Large intestine (tissue), 3 donors: ENCODE measurements around the gene SDK2. TPM values are rescaled to one million over a fixed set of nuclear protein-coding genes. Genes with fewer than 3 reads are reported as not detected.

Source experiments
- DNase-seq, 2 donors: peaks; one replicate each; pipeline versions ENCODE4 v3.0.0 to v3.0.0-alpha.2; 2013
- H3K27ac ChIP-seq: one replicate; pipeline ENCODE4 v1.5.1; 2013; ENCODE audit warnings: low read length
- H3K27me3 ChIP-seq: 2 replicates; pipeline ENCODE4 v1.6.1; 2013; ENCODE audit warnings: low read length; ENCODE audit not compliant: control insufficient read depth, insufficient read depth
- H3K36me3 ChIP-seq: 2 replicates; pipeline ENCODE4 v1.6.1; 2013; ENCODE audit warnings: low read length; ENCODE audit not compliant: control insufficient read depth, insufficient read depth
- H3K4me1 ChIP-seq: one replicate; pipeline ENCODE4 v1.6.1; 2013; ENCODE audit warnings: low read length; ENCODE audit not compliant: control insufficient read depth, insufficient read depth
- H3K4me3 ChIP-seq: one replicate; pipeline ENCODE4 v1.5.1; 2013; ENCODE audit warnings: low read length
- H3K9me3 ChIP-seq: one replicate; pipeline ENCODE4 v1.6.1; 2013; ENCODE audit warnings: mild to moderate bottlenecking, low read depth, low read length, moderate library complexity; ENCODE audit not compliant: control insufficient read depth
- WGBS: methylation state at CpG from one replicate; pipeline ENCODE4 v1.1.5; 2013; ENCODE audit warnings: low lambda C conversion rate; ENCODE audit not compliant: insufficient coverage; 5-methylcytosine and 5-hydroxymethylcytosine counted together
- polyA plus RNA-seq: library from polyadenylated mRNA; unstranded; fragments of 120-200 nt; gene quantifications from one replicate; pipeline ENCODE4 v1.2.1, GENCODE V29; 2013

Gene SDK2
- polyA plus RNA-seq, 1 donor: 0.94 TPM

- H3K4me1 ChIP-seq: no peaks in the 10 kb centered on the region
- no peaks in the 10 kb centered on the region for H3K9me3 ChIP-seq
- WGBS: 80% methylated on average over 2 of the region's 6 CpGs
- H3K36me3 ChIP-seq: no peaks in the 10 kb centered on the region
- DNase-seq: no peak
- no peak overlapping the region for H3K4me3 ChIP-seq
- H3K27ac ChIP-seq: no peak overlapping the region
- no peaks in the 10 kb centered on the region for H3K27me3 ChIP-seq
Observed at GRCh38 chr17:73595068-73595467, 49.2 kb downstream of the SDK2 start.

DNA sequence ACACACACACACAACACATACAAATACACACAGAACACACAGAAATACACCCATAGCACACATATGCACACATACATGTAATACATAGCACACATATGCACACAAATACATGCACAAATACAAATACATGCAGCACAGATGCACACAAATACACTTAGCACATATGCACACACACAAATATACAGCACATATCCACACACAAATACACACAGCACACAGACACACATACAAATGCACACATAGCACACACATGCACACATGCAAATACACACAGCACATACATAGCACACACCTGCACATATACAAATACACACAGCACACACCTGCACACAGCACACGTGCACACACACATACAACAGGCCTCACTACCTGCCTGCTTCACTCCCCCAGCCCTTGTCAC lies 49.6 kb downstream of the SDK2 start:
- no peak overlapping the region for H3K27ac ChIP-seq
- no CpG with 5 or more reads among the region's 1 CpG for WGBS
- no peaks in the 10 kb centered on the region for H3K9me3 ChIP-seq
- peaks cover under 1% of the 10 kb centered on the region for H3K27me3 ChIP-seq
- H3K4me3 ChIP-seq: no peak overlapping the region
- DNase-seq: no peak
- no peaks in the 10 kb centered on the region for H3K36me3 ChIP-seq
- H3K4me1 ChIP-seq: no peaks in the 10 kb centered on the region

DNA sequence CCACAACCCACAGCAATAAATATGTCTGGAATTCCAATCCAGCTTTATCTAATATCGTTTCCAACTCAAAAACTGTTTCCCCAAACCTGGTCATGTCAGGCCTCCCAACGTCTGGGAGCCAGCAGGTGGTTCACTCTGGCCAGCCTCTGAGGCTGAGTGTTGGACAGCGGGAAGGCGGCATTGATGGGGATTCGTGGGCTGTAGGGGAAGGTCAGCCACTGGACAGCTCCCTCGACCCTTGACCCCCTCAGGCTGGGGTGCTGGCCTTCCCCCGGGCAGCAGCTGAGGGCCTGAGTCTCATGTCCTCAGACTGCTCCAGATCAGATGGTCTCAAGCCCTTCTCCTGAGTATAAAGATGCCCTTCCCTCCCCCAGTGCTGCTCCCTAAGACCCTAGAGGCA lies 50.2 kb downstream of the SDK2 start:
- no peak for DNase-seq
- Histone ChIP-seq H3K27me3 (peaks cover 6% of the 10 kb centered on the region), H3K4me3 (no peak overlapping the region), H3K4me1 (no peaks in the 10 kb centered on the region), H3K36me3 (no peaks in the 10 kb centered on the region), H3K9me3 (no peaks in the 10 kb centered on the region), H3K27ac (no peak overlapping the region)
- WGBS: no CpG with 5 or more reads among the region's 7 CpGs

- no peak overlapping the region for H3K4me3 ChIP-seq
- 82% methylated on average over 2 of the region's 7 CpGs for WGBS
- DNase-seq: no peak
- no peaks in the 10 kb centered on the region for H3K36me3 ChIP-seq
- no peak overlapping the region for H3K27ac ChIP-seq
- no peaks in the 10 kb centered on the region for H3K4me1 ChIP-seq
- H3K27me3 ChIP-seq: peaks cover 6% of the 10 kb centered on the region
- H3K9me3 ChIP-seq: no peaks in the 10 kb centered on the region
Observed at GRCh38 chr17:73593249-73593965, 50.8 kb downstream of the SDK2 start.

DNA sequence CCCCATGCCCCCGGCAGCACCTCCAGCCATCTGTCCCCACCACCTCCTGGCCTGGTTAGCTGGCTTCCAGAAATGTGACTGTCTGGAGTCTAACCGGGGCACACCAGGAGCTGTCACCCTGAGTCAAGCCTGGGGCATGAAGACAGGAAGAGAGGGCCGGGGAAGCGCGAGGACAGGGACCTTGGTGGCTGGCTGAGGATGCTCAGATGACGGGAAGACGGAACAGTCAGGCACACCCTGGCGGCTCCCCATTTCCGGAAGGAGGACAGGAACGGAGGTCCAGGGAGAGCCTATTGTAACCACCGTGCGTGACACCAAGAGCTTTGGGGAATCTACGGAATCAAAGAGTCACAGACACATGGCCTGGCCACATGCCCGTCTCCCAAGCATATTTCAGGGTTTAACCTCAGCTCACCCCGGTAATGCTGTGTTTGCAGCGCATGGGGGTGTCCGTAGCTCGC lies 51.7 kb downstream of the SDK2 start:
- no peak for DNase-seq
- H3K27ac ChIP-seq: no peak overlapping the region
- H3K4me3 ChIP-seq: no peak overlapping the region
- no peaks in the 10 kb centered on the region for H3K9me3 ChIP-seq
- H3K4me1 ChIP-seq: no peaks in the 10 kb centered on the region
- no CpG with 5 or more reads among the region's 18 CpGs for WGBS
- H3K27me3 ChIP-seq: peaks cover 6% of the 10 kb centered on the region
- H3K36me3 ChIP-seq: no peaks in the 10 kb centered on the region

DNA sequence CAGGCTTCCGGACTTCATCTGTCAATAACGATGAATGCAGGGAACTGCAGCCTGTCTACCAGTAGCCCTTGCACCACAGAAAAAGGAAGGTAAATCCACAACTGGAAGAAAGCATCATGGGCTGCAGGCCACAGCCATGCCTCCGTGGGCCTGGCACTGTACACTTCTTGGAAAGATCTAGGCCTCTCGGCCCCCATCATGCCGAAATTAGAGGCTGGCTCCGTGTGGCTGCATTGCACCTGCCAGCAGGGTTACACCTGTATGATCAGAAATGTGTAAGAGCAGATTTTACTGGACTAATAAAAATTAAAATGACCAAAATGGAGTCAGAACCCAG lies 52.2 kb downstream of the SDK2 start:
- DNase-seq: no peak
- Histone ChIP-seq H3K36me3 (no peaks in the 10 kb centered on the region), H3K27ac (no peak overlapping the region), H3K9me3 (no peaks in the 10 kb centered on the region), H3K4me1 (no peaks in the 10 kb centered on the region), H3K27me3 (peaks cover 8% of the 10 kb centered on the region), H3K4me3 (no peak overlapping the region)
- WGBS: no CpG with 5 or more reads among the region's 6 CpGs

DNA sequence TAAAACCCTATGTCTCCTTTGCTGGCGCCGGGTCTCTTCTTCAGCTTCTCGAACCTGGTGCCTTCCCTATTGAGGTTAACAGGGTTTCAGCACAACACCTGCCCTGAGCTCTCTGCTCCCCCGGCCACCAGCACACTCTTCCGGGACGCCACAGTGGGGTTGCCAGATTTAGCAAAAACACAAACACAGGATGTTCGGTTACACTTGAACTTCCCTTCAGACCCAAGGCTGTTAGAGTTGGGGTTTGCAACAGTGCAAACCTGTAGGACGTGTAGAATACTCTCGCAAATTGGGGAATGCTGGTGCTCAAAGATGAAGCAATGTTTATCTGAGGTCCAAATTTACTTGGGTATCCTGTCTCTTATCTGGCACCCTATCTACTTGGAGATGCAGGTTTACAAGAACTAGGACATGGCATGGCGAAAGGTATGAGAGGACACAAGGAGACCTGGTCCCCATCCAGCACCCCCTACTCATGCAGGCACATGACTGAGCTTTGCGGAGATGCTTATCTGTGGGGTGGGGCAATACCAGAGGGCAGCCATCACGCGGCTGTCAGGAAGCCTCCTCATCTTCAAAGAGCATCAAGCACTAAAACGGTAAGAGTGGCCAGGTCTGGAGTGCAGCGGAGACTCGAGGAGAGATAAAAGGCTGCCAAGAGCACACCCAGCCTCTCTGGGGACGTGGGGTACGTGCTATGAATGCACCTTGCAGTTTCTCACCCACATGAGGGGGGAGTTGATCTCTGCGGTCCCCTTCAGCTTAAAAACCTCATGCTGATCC lies 52.8 kb downstream of the SDK2 start:
- Histone ChIP-seq H3K27me3 (peaks cover 10% of the 10 kb centered on the region), H3K4me1 (no peaks in the 10 kb centered on the region), H3K27ac (no peak overlapping the region), H3K4me3 (no peak overlapping the region), H3K9me3 (no peaks in the 10 kb centered on the region), H3K36me3 (no peaks in the 10 kb centered on the region)
- no peak for DNase-seq
- no CpG with 5 or more reads among the region's 19 CpGs for WGBS

DNA sequence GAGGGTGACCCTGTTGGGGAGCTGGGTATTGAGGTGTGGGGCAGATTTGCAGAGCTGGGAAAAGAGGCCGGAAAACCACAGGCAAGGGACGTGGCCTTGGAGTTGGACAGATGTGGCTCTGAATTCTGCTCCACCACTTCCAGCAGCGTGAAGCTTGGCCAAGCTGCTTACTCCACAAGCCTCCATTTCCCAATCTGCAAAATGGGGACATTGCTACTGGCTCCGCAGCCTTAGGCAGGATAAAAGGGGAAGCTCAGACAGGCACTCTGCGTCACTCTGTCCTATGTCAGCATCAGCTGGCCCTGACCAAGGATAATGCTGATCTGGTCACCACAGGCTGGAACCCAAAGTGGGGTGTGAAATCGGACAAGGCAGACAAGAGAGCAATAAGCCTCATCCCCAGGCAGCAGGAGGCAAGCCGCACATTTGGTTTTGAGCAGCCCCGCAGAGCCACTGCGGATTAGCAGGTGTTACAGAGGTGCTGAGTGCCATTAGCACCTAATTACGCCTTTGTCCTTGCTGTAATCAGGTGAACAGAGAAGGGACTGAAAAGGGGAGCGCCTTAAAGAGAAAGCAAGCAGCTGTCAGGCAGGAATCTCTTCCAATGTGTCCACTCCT lies 54.8 kb downstream of the SDK2 start:
- H3K27me3 ChIP-seq: peaks cover 10% of the 10 kb centered on the region
- no peaks in the 10 kb centered on the region for H3K4me1 ChIP-seq
- no peaks in the 10 kb centered on the region for H3K9me3 ChIP-seq
- no peak overlapping the region for H3K27ac ChIP-seq
- H3K36me3 ChIP-seq: no peaks in the 10 kb centered on the region
- WGBS: no CpG with 5 or more reads among the region's 11 CpGs
- no peak for DNase-seq
- no peak overlapping the region for H3K4me3 ChIP-seq

DNA sequence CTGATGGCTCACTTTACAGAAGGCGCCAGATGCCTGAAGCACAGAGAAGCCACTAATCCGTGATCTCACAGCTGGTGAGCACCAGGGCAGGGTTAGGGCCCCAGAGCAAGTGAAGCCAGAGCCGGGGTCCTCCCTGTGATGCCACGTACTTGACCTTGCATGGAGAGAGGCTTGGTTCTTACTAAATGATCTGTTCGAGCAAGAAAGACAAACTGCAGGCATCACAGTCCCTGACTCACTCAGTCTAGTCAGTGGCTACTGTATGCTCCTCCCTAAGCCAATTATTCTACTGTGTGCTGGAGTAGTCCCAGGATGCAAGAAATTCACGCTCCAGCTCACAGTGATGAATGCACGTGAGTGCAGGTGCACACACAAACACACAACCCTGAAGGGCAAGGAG lies 55.4 kb downstream of the SDK2 start:
- Histone ChIP-seq H3K4me3 (no peak overlapping the region), H3K27ac (no peak overlapping the region), H3K9me3 (no peaks in the 10 kb centered on the region), H3K36me3 (no peaks in the 10 kb centered on the region), H3K4me1 (no peaks in the 10 kb centered on the region), H3K27me3 (peaks cover 10% of the 10 kb centered on the region)
- DNase-seq: no peak
- no CpG with 5 or more reads among the region's 7 CpGs for WGBS

GRCh38 chr17:73588301-73588846 lies 55.9 kb downstream of the SDK2 start:
- H3K9me3 ChIP-seq: no peaks in the 10 kb centered on the region
- no peak overlapping the region for H3K4me3 ChIP-seq
- no peaks in the 10 kb centered on the region for H3K36me3 ChIP-seq
- H3K27ac ChIP-seq: no peak overlapping the region
- H3K27me3 ChIP-seq: peaks cover 10% of the 10 kb centered on the region
- no peak for DNase-seq
- no peaks in the 10 kb centered on the region for H3K4me1 ChIP-seq
- WGBS: no CpG with 5 or more reads among the region's 15 CpGs
